GM12878 (cell line): ENCODE results near the gene BRICD5. TPM values are rescaled to one million over a fixed set of nuclear protein-coding genes. Genes with fewer than 3 reads are reported as not detected.

ENCODE experiments used
- FOXK2 ChIP-seq: fragments of 450-650 bp; IDR thresholded peaks from 2 replicates; pipeline ENCODE4 v1.6.1; 2017; ENCODE audit warnings: mild to moderate bottlenecking, moderate library complexity
- JUND ChIP-seq: IDR thresholded peaks from 2 replicates; pipeline ENCODE4 v1.6.1; 2012; ENCODE audit warnings: low read depth, mild to moderate bottlenecking, low read length, improper control_type of control experiment, moderate library complexity
- KLF5 ChIP-seq: fragments of 450-650 bp; IDR thresholded peaks from 2 replicates; pipeline ENCODE4 v1.6.1; 2014; ENCODE audit warnings: mild to moderate bottlenecking; ENCODE audit not compliant: partially characterized antibody
- SUZ12 ChIP-seq: fragments of 200-600 bp; sonication (generic); IDR thresholded peaks from one replicate; pipeline ENCODE4 v1.6.1; 2018; ENCODE audit warnings: antibody characterized with exemption, mild to moderate bottlenecking; ENCODE audit not compliant: unreplicated experiment
- YBX1 ChIP-seq: fragments of 450-650 bp; IDR thresholded peaks from 2 replicates; pipeline ENCODE4 v1.6.1; 2016; ENCODE audit warnings: antibody characterized with exemption
- polyA plus RNA-seq, 11 experiments: library from polyadenylated mRNA; depleted of rRNA in 4 of 11; unstranded in 6 of 11; stranded (reverse) in 5 of 11; fragments of >200 nt; fragmentation: Nextera tagmentation in 4 of 11; fragmentation: Illumina TruSeq in 1 of 11; extraction: Ambion mirVana in 4 of 11; extraction: Trizol in 1 of 11; gene quantifications; 1 replicate in 1 of 11; 2 replicates in 10 of 11; pipeline versions ENCODE4 v1.2.1 to v1.2.3, GENCODE V29; 2011 to 2016; ENCODE audit warnings: inconsistent platforms in 2 of 11, missing spikeins in 2 of 11, low read depth in 1 of 11
- total RNA-seq, 4 experiments: library from RNA; depleted of rRNA in 3 of 4; stranded (reverse); fragments of >200 nt in 3 of 4; fragmentation: Illumina TruSeq in 1 of 4; extraction: Trizol in 1 of 4; gene quantifications; 2 replicates each; pipeline versions ENCODE4 v1.2.1 to v1.2.3, GENCODE V29; 2013 to 2021
- TF ChIP-seq, protein P1 (sequence below): fragments of 450-650 bp; formaldehyde crosslinking; IDR thresholded peaks from 2 replicates; pipeline ENCODE4 v1.4.0; 2022; ENCODE audit warnings: mild to moderate bottlenecking, moderate library complexity
- TF ChIP-seq, protein P2 (sequence below): IDR thresholded peaks from 2 replicates; pipeline ENCODE4 v1.6.1; 2011; ENCODE audit warnings: low read depth, mild to moderate bottlenecking, low read length, moderate library complexity, borderline replicate concordance; ENCODE audit errors: extremely low read depth

Gene BRICD5
- total and polyA plus RNA-seq, 10 of the 15 experiments (the other 5 are each of a cell fraction or from before 2014, with no cell fraction given) = 0.58 to 11.6 (median 1.5) TPM; not detected in 1

DNA sequence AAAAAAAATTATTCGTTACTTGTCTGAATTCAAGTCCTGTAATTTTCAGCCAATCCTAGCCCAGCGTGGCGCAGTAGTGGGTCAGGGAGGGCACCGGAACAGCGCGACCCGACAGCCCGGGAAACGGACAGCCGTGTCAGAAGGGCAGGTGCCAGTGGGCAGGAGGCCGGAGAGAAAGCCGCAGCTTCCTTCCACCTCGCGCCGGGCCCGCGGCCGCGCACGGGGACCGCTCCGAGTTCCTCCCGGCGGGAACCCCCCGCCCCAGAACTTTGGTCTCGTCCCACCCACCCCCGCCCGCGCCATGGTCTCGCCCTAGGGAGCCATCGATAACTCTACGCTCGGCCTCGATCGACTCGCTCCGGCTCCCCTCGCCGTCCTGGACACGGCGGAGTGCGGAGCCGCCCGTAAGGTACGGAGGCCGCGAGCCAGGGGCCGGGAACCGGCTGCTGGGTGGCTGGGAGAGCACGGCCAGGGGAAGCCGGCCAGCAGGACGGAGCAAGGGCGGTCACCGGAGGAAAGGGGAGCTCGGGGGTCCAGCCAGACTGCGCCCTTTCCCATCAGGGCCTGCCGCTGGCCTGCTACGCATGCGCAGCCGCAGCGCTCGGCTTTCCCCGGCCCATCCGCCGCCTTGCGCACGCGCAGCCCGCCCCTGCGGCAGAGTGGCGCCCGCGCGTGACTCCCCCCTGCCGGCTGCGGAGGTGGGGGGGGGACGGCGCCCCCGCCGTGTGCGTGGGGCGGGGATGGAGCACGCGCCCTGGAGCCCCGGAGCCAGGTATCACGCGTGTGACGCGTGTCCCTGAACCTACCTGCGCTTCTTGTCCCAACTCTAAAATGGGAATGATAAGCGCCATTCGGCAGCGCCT, 5.3 kb downstream of the BRICD5 start, which contains the start of gene MLST8 (continued):
- TF ChIP-seq, protein P1, sequence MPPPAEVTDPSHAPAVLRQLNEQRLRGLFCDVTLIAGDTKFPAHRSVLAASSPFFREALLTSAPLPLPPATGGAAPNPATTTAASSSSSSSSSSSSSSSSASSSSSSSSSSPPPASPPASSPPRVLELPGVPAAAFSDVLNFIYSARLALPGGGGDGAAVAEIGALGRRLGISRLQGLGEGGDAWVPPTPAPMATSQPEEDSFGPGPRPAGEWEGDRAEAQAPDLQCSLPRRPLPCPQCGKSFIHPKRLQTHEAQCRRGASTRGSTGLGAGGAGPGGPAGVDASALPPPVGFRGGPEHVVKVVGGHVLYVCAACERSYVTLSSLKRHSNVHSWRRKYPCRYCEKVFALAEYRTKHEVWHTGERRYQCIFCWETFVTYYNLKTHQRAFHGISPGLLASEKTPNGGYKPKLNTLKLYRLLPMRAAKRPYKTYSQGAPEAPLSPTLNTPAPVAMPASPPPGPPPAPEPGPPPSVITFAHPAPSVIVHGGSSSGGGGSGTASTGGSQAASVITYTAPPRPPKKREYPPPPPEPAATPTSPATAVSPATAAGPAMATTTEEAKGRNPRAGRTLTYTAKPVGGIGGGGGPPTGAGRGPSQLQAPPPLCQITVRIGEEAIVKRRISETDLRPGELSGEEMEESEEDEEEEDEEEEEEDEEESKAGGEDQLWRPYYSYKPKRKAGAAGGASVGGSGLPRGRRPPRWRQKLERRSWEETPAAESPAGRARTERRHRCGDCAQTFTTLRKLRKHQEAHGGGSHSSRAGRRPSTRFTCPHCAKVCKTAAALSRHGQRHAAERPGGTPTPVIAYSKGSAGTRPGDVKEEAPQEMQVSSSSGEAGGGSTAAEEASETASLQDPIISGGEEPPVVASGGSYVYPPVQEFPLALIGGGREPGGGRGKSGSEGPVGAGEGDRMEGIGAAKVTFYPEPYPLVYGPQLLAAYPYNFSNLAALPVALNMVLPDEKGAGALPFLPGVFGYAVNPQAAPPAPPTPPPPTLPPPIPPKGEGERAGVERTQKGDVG (CRISPR knock-in tag) = no peak
- peak; percentile 95 for TF ChIP-seq KLF5
- TF ChIP-seq YBX1 = no peak
- TF ChIP-seq, protein P2, sequence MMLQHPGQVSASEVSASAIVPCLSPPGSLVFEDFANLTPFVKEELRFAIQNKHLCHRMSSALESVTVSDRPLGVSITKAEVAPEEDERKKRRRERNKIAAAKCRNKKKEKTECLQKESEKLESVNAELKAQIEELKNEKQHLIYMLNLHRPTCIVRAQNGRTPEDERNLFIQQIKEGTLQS = peak; percentile 70
- TF ChIP-seq FOXK2 = peak; percentile 96
- no peak for TF ChIP-seq SUZ12
- TF ChIP-seq JUND = peak; percentile 96
- TF ChIP-seq, all 136 proteins: peak for 66
